ENCODE results near the gene OR2T10. TPM values are rescaled to one million over a fixed set of nuclear protein-coding genes. Genes with fewer than 3 reads are reported as not detected.

The OR2T10 gene
- not detected in 2 replicates for total RNA-seq

GRCh38 chr1:248597589-248597988, at the start of gene OR2T10:
Gene OR2T10 (minus strand): TSS chr1:248597700. CDS start chr1:248593768, 3,932 bp downstream.

GRCh38 chr1:248645178-248645577, 47.7 kb upstream of the OR2T10 start, which contains the start of gene OR2T35:
Gene OR2T35 (minus strand): TSS chr1:248645278. CDS start chr1:248639258, 6,020 bp downstream.

GRCh38 chr1:248634991-248635390, 37.5 kb upstream of the OR2T10 start, which contains the start of gene OR2T11:
Gene OR2T11 (minus strand): TSS chr1:248635091. CDS start chr1:248627128, 7,963 bp downstream.

GRCh38 chr1:248574657-248575056, 22.8 kb downstream of the OR2T10 start, which contains the start of gene OR2T34:
Gene OR2T34 (minus strand): TSS chr1:248574757. CDS start chr1:248574757, 0 bp downstream.

GRCh38 chr1:248562672-248563071, 34.8 kb downstream of the OR2T10 start, which contains the start of gene OR2T29:
Gene OR2T29 (minus strand): TSS chr1:248562772. CDS start chr1:248559491, 3,281 bp downstream.

Other genes with a start within 250 kb of the OR2T10 start
- gene OR14C36, start 248.9 kb downstream of the OR2T10 start, total RNA-seq, result not detected in 2 replicates
- gene OR2T4, start 236.0 kb downstream of the OR2T10 start, total RNA-seq, result not detected in 2 replicates
- not detected in 2 replicates for gene OR2T6, start 222.0 kb downstream of the OR2T10 start, total RNA-seq
- gene OR2T1, start 194.7 kb downstream of the OR2T10 start, total RNA-seq, result not detected in 2 replicates
- gene OR2T2, start 152.1 kb downstream of the OR2T10 start, total RNA-seq, result not detected in 2 replicates
- gene OR2T3, start 124.3 kb downstream of the OR2T10 start, total RNA-seq, result not detected in 2 replicates
- gene OR2T5, start 109.1 kb downstream of the OR2T10 start, total RNA-seq, result not detected in 2 replicates
- gene OR2G6, start 89.6 kb downstream of the OR2T10 start, total RNA-seq, result not detected in 2 replicates
- not detected in 2 replicates for gene OR2T29, start 34.9 kb downstream of the OR2T10 start, total RNA-seq
- gene OR2T34, start 22.9 kb downstream of the OR2T10 start, total RNA-seq, result not detected in 2 replicates
- gene OR2T11, start 37.4 kb upstream of the OR2T10 start, total RNA-seq, result not detected in 2 replicates
- not detected in 2 replicates for gene OR2T35, start 47.6 kb upstream of the OR2T10 start, total RNA-seq
- not detected in 2 replicates for gene OR2T27, start 57.8 kb upstream of the OR2T10 start, total RNA-seq
- gene OR14I1, start 105.1 kb upstream of the OR2T10 start, total RNA-seq, result not detected in 2 replicates
- not detected in 2 replicates for gene LYPD8, start 158.1 kb upstream of the OR2T10 start, total RNA-seq
- 22.7 and 23.7 TPM in 2 replicates for gene SH3BP5L, start 228.2 kb upstream of the OR2T10 start, total RNA-seq
- 20.0 and 29.8 TPM in 2 replicates for gene ZNF672, start 240.5 kb upstream of the OR2T10 start, total RNA-seq